GM12892 (cell line): ENCODE results near the gene SRC.

Experiments used
- POLR2A ChIP-seq: IDR thresholded peaks from 2 replicates; pipeline ENCODE4 v1.6.1; 2011; ENCODE audit warnings: low read depth, low read length, control low read depth
- POLR2AphosphoS5 ChIP-seq: IDR thresholded peaks from 2 replicates; pipeline ENCODE4 v1.6.1; 2011; ENCODE audit warnings: low read depth, low read length, control low read depth

- no peak for TF ChIP-seq POLR2AphosphoS5
- no peak for TF ChIP-seq POLR2A
Measured at GRCh38 chr20:37432606-37433005, 86.7 kb downstream of the SRC start.
